ENCODE data around the gene CASP8.

DNA sequence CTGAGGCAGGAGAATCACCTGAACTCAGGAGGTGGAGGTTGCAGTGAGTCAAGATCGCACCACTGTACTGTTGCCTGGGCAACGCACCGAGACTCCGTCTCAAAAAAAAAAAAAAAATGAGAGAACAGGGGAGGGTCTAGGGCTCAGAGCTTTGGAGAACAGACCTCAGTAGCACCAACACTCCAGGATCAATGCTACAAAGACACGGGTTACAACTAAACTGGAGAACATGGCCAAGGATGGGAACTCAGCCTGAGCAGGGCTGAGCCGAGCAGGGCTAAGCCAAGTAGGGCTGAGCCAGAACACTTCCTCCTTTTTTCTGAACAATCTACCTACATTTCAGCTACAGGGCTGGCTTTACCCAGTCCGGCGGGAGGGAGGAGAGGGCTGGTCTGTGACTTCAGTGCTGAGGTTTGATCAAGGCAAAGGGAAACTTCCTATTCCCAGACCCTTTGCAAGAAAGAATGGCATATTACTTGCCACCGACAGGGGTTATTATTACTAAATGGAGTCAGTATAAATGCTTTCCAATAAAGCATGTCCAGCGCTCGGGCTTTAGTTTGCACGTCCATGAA is 2.9 kb upstream of the CASP8 start:
- TF ChIP-seq, protein P1, sequence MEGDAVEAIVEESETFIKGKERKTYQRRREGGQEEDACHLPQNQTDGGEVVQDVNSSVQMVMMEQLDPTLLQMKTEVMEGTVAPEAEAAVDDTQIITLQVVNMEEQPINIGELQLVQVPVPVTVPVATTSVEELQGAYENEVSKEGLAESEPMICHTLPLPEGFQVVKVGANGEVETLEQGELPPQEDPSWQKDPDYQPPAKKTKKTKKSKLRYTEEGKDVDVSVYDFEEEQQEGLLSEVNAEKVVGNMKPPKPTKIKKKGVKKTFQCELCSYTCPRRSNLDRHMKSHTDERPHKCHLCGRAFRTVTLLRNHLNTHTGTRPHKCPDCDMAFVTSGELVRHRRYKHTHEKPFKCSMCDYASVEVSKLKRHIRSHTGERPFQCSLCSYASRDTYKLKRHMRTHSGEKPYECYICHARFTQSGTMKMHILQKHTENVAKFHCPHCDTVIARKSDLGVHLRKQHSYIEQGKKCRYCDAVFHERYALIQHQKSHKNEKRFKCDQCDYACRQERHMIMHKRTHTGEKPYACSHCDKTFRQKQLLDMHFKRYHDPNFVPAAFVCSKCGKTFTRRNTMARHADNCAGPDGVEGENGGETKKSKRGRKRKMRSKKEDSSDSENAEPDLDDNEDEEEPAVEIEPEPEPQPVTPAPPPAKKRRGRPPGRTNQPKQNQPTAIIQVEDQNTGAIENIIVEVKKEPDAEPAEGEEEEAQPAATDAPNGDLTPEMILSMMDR (IDR thresholded peaks at IDR 0.05; ENCODE audit: extremely low read depth in 1 of 2, insufficient read depth in 1 of 2, low read depth in 1 of 2, low read length in 2 of 2) = no peak
- TF ChIP-seq, protein P2, sequence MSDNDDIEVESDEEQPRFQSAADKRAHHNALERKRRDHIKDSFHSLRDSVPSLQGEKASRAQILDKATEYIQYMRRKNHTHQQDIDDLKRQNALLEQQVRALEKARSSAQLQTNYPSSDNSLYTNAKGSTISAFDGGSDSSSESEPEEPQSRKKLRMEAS (IDR thresholded peaks at IDR 0.05; ENCODE audit: insufficient read depth, insufficient read length) = no peak
- TF ChIP-seq POLR2A (IDR thresholded peaks at IDR 0.05; ENCODE audit: low read depth, low read length) (peak; percentile 48), MYC (IDR thresholded peaks at IDR 0.05; ENCODE audit: low read depth, low read length) (no peak), EZH2 (IDR thresholded peaks at IDR 0.05; ENCODE audit: borderline replicate concordance, low read depth, low read length, severe bottlenecking) (no peak), POLR2AphosphoS5 (IDR thresholded peaks at IDR 0.05; ENCODE audit: insufficient read depth, low read depth, low read length) (peak; percentile 40), FOS (IDR thresholded peaks at IDR 0.05; ENCODE audit: borderline replicate concordance, insufficient read depth, low read length) (no peak)
